HCT116 (cell line): ENCODE measurements around the gene P2RX6.

ENCODE experiments used
- CTCF ChIP-seq, 3 experiments: fragments of 200-600 bp in 1 of 3; sonication (generic) in 1 of 3; IDR thresholded peaks in 2 of 3; conservative IDR thresholded peaks in 1 of 3; 2 replicates each; pipeline ENCODE4 v1.5.1; 2012 to 2017; ENCODE audit warnings: low read depth in 2 of 3, low read length in 2 of 3, antibody characterized with exemption in 1 of 3, borderline replicate concordance in 1 of 3, control low read depth in 1 of 3, mild to moderate bottlenecking in 1 of 3, mixed read lengths in 1 of 3, mixed run types in 1 of 3, moderate library complexity in 1 of 3; ENCODE audit not compliant: insufficient read depth in 1 of 3
- EZH2phosphoT487 ChIP-seq: fragments of 200-600 bp; IDR thresholded peaks from 2 replicates; pipeline ENCODE4 v1.6.1; 2018; ENCODE audit warnings: antibody characterized with exemption, borderline replicate concordance
- RAD21 ChIP-seq: IDR thresholded peaks from 2 replicates; pipeline ENCODE4 v1.6.1; 2012; ENCODE audit warnings: low read depth, mild to moderate bottlenecking
- REST ChIP-seq: IDR thresholded peaks from 2 replicates; pipeline ENCODE4 v1.6.1; 2012; ENCODE audit warnings: low read depth
- SRF ChIP-seq: IDR thresholded peaks from 2 replicates; pipeline ENCODE4 v1.6.1; 2012; ENCODE audit warnings: low read depth

DNA sequence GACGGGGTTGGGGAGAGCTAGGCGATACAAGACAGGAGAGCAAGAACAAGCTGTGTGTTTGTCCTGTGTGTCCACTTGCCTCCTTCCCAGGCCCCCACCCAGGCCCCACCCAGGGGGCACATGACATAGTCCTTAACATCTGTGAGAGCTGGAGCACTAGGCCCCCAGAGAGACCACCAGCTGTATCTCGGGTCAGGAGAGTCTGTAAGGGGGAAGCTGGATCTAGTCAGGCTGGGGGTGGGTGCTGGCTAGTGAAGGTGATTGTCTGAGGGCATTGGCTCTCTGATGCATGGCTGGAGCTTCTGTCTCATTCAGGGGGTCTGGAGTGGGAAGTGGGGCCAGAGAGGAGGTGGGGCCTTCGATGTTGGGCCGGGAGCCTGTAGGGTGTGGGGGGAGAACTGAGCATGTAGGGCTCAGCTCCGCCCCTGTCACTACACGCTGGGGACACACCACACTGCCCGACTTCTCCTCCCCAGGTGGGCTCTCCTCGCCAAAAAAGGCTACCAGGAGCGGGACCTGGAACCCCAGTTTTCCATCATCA, 571 bp downstream of the P2RX6 start:
- TF ChIP-seq CTCF (IDR thresholded peaks at IDR 0.05 in 2 of 3, conservative IDR thresholded peaks at IDR 0.05 in 1 of 3; ENCODE audit: borderline replicate concordance in 1 of 3, insufficient read depth in 1 of 3, low read depth in 2 of 3, low read length in 2 of 3) (no peak), SRF (no peak), RAD21 (no peak), REST (no peak), EZH2phosphoT487 (no peak)
